T1000 (cell line): ENCODE results near the gene TINAGL1.

Source experiments
- DNase-seq: peaks from one replicate; lab custom pipeline; 2025; ENCODE audit warnings: mixed read lengths; lab: John Stamatoyannopoulos, UW

Gene TINAGL1

DNA sequence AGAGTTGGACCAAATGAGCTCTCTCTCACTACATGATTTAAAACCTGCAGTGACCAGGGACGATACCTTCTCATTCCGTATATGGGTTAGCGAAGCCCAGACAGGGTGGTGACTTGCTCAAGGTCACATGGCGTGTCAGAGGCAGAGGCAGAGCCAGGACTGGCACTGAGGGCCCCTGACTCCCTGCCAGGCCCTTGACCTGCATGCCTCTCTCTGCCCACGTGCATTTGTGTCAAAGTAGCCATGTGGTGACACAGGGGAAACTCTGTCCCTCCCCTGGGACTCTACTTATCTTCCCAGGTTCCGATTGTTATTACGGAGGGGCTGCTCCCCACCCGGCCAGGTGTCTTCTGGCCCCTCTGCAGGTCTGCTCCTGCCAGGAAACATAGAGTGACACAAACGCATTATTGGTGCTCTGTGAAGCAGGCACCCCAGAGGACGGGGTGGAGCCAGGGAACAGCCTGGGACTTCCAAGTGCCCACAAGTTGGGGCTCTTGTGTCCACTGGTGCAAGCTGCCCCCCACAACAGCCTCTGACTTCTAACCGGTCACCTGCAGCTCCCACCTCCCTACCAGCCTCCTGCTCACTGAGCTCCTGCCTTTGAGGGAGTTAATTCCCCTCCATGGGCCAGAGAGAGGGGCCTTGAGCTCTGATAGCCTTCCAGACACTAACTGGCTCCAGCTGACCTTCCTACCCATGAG lies 7.3 kb upstream of the TINAGL1 start:
- DNase-seq = no peak

GRCh38 chr1:31569596-31570173 lies 6.6 kb upstream of the TINAGL1 start:
- DNase-seq = no peak

DNA sequence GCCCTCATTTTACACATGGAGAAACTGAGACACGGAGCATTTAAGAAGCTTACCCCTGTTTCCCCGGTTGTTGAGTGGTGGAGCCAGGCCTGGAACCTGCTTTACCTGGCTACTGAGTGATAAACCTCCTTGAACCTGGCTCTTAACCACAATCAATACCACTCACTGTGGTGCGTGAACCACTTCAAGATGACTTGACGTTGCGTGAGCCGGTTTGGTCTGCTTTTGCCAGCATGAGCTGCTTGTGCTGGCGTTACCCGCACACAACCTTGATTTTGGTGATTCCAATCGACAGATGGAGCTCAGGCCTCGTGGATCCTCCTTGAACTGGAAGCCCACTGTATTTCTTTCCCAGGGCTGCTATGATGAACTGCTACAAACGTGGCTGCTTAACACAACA lies 6.1 kb upstream of the TINAGL1 start:
- DNase-seq = no peak

DNA sequence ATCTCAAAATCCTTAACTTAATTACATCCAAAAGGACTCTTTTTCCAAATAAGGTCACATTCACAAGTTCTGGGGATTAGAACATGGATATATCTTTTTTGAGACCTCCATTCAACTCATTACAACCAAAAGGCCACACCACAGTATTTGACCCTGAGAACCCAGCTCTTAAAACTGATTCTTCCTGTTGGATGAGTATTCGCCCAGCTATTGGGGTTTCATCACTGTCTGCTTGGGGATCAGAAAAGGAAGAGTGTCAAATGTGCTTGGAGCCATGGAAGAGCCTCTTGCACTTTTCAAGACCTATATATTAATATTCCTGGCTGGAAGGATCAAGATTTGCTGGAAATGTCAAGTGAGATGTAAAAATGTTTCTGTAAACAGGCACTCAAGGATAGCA lies 5.4 kb upstream of the TINAGL1 start:
- no peak for DNase-seq

GRCh38 chr1:31571340-31572295 lies 4.7 kb upstream of the TINAGL1 start:
- no peak for DNase-seq

DNA sequence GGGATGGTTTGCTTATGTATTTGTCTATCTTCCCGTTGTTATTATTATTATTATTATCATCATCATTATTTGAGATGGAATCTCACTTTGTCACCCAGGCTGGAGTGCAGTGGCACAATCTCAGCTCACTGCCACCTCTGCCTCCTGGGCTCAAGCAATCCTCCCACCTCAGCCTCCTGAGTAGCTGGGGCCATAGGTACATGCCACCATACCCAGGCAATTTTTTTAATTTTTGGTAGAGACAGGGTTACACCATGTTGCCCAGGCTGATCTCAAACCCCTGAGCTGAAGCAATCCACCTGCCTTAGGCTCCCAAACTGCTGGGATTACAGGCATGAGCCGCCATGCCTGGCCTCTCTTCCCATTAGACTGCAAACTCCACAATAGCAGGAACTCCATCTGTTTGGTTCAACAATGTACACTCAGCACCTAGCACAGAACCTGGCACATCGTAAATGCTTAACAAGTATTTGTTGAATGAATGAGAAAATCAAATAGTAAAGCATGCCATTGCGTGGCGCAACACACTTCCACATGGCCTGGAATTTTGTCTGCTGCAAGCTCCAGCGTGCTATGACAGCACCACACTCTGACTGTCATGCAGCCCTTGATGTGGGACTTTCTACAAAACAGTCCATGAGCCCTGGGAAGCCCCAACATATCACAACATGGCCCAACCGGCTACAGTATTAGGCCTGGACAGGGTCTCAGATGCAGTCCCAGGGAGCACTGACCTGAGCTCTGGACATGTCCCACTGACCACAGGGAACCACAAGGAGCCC lies 3.8 kb upstream of the TINAGL1 start:
- DNase-seq = no peak

GRCh38 chr1:31573261-31573660 lies 3.1 kb upstream of the TINAGL1 start:
- DNase-seq = no peak

DNA sequence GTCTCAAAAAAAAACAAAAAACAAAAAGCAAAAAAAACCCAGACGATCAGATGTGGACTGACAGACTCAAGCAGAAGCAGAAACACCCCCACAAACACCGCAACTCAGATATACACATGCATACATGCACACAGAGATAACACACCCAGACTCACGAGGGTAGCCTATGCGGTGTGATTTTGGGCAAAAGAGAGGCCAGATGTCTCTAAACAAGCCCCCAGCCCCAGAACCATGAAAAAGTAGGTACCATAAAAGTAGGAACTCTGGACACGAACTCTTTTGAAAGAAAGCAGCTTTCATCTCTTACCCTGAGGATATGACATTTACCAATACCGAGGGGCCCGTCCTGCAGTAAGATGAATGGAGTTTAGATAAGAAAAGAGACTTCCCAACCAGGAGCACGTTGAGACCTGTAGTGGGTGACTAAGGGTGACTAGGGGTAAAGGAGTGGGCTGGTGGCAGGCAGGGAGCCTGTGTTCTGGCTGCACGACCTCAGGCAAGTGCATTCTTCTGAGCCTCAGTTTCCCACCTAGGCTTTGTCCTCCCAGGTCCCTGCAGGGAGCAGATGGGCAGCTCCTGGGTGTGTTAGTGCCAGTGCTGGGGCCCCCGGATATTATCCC lies 1.5 kb upstream of the TINAGL1 start:
- no peak for DNase-seq

DNA sequence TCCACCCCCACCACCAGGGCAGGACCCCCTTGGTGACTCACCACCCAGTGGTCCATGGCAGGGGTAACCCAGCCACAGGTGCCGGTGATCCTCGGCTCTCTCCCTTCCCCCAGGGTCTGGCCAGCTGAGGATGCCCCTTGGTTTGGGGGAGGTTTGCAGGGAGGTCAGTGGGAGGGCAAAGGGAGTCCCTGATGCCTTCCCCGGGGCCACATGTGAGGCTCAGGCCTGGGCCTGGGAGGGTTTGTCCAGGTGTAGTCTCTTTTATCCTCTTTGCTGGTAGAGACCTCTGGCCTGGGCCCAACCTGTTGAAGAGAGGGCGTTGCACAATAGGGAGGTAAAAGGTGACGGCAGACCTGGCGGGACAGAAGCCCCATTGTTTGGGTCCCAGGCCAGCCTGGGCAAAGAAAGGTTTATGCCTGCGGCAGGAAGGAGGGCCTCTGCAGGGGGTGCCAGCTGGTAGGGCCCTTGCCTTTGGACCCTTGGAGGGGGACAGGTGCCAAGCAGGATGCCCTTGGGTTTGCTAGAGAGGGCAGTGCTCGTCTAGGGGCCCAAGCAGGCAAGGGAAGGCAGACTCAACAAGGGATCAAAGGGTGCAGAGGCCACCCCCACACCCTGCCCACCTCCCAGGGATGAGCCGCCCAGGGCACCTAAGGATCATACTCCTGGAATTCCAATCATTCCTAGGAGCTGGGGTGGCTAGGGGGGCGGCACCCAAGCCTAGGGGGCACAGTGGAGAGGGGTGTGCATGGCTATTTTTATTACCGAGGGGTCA lies 760 bp upstream of the TINAGL1 start:
- DNase-seq = no peak

DNA sequence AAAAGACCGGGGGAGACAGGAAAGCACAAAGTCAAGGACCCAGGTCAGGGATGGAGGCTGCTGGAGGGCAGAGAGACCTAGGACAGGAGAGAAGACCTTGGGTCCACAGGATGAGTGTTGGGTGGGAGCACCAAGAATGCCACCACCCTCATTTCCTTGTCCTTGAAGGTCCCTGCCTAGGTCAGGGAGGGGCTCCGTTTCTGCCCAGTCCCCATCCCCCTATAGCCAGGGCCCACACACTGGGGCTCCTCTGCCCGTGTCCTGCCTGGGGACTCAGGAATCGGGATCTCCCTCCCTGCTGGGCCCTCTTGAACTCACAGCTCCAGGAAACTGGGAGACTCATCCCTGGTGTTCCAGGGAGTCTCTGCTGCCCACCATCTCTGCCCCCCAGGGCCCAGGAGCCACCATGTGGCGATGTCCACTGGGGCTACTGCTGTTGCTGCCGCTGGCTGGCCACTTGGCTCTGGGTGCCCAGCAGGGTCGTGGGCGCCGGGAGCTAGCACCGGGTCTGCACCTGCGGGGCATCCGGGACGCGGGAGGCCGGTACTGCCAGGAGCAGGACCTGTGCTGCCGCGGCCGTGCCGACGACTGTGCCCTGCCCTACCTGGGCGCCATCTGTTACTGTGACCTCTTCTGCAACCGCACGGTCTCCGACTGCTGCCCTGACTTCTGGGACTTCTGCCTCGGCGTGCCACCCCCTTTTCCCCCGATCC lies 584 bp downstream of the TINAGL1 start:
- no peak for DNase-seq

DNA sequence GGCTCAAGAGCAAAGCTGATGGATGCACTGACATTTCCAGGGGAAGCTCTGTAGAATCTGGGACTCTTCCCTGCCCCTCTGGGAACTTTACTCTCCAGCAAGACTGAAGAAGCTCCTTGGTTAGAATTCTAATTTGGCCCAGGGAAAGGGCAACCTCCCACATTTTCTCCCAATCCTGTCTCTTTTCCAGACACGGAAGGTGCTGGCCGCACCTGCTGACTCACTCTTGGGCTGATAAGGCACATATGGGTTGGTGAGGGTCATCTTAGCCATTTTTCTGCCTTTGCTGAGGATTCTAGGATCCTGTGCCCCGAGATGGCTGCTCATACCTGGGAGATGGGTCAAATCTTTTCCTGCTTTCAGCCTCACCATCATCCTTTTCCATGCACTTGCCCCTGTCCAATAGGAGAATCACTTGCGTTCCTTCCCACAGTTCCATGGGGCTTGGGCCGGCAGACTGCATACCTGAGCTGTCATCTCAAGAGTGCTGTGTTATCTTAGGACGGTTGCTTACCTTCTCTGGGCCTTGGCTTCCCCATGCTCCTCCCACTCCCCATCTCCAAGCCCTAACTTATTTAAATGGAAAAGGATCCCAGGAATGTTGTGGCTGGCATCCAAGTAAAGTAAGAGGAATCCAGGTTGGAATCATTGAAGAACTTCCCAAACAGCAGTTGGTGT lies 1.3 kb downstream of the TINAGL1 start:
- no peak for DNase-seq

DNA sequence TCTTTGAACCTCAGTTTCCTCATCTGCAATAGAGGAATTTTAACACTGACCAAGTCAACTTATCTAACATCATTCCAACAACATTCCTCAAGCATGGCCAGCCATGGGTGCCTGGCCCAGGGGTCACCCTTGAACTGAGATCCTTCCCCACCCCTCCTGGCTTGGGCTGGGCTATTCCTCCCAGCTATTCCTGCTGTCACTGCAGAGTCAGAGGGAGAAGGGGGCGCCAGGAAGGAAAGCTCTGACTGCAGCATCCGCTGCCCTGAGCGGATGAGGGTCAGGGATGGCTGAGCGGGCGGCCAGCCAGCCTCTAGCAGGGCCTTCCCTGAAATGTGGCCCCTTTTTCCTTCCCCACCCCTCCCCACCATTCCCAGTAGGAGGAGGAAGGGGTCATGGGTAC lies 3.1 kb downstream of the TINAGL1 start:
- no peak for DNase-seq

DNA sequence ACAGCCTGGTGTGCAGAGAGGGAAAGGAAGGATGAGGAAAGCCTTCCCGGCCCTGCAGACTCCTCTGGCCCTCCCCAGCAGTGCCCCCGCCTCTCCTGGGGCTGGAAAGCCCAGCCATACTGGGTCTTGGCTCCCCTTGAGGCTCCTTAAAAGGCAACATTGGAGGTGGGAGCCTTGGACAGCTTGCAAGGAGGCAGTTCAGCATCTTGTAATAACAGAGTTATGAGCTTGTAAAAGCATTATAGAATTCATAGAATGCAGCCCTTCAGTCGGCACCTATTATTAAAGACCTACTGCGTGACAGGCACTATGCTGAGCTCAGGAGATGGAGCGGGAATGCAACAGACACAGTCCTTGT lies 4.2 kb downstream of the TINAGL1 start:
- DNase-seq = no peak

DNA sequence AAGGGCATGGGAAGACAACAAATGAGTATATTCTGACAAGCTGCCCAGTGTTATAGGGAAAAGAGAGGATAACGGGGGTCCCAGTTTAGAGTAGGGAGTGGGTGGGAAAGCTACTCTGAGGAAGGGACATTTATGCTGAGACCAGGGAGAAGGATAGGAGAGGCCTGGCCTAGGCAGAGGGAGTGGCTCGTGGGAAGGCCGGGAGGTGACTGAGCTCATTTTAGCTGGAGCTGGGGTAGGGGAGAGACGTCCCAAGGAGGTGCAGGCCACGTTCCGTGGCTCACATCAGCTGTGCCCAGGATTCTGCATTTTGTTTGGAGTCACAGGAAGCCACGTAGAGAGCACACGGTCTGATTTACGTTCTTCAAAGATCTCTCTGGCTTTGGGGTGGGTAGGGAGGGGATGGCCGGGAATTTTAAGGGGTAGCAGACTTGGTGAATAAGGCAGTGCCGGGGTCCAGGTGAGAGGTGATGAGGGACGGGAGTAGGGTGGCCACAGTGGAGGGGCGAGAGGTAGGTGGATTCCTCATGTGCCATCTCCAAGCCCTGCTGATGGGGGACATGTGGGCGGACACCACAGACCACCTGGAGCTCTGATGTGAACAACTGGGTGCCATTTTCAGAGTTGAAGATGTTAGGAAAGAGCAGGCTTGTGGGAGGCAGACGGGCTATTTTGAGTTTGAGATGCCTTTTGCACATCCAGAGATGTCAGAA lies 4.7 kb downstream of the TINAGL1 start:
- no peak for DNase-seq

DNA sequence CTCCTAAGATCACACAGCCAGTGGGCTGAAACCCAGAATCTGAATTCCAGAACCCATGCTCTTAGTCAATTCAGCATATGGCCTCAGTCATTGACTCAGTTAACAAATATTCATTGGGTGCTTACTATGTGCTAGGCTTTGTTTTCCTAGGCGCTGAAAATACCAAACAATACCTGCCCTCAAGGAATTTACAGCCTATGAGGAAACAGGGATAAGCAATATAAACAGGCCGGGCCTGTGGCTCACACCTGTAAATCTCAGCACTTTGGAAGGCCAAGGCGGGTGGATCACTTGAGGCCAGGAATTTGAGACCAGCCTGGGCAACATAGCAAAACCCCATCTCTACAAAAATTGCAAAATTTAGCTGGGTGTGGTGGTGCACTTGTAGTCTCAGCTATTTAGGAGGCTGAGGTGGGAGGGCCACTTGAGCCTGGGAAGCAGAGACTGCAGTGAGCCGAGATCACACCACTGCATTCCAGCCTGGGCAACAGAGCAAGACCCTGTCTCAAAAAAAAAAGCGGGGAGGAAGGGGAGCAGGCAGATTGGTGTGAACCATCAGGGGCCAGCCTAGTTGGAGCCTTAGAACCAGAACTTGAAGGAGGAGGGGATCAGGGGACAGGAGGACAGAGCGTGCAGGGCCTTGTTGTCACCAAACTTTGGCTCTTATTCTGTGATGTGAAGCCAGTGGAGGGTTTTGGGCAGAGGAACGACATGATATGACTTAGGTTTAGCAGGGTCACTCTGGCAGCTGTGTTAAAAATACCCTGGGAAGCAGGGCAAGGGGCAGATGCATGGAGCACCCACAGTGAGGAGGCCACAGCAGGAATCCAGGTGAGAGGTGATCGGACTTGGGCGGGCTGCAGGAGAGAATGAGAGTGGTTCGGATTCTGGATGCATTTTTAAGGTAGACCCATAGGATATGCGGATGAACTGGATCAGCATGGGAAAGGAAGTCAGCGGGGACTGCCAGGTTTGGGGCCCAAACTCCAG lies 5.8 kb downstream of the TINAGL1 start:
- no peak for DNase-seq

DNA sequence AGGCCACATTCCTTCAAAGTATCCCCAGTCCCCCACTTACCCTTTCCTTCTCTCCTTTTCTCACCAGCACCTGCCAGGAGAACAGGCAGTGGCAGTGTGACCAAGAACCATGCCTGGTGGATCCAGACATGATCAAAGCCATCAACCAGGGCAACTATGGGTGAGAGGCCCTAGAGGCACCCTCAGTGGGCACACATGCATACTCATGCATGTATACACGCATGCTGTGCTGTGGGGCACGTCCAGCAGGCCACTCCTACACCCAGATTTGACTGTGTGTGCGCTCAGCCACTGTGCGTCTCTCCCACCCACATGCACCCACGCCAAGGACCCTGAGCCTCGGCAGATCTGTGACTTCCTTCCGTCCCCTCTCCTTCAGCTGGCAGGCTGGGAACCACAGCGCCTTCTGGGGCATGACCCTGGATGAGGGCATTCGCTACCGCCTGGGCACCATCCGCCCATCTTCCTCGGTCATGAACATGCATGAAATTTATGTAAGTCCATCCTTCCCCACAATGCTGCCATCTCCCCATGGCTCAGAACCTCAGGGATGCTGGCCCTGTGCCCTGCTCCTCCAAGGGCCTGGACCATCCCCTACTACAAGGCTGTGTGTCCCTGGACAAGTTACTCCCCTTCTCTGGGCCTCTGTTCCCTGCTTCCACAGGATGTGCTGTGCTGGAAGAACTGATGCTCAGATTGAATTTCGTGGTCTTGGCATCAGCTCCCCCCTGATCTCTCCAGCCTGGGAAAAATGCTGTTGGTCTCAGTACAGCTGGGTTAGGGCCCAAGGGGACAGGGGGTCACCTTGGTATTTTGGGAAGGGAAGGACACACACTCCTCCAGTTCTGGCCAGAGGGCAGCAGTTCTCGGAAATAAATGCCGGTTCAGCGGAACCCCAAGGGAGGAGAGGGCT lies 7.0 kb downstream of the TINAGL1 start:
- no peak for DNase-seq
